NCI-H1694 treated with DMSO at 0.1 percent for 48 hours (cell line): ENCODE data around the gene ACTL10.

Source experiments
- DNase-seq: peaks from one replicate; lab custom pipeline; 2025; lab: John Stamatoyannopoulos, UW

ACTL10 gene

GRCh38 chr20:33664085-33664761 lies 2.5 kb upstream of the ACTL10 start:
- no peak for DNase-seq

DNA sequence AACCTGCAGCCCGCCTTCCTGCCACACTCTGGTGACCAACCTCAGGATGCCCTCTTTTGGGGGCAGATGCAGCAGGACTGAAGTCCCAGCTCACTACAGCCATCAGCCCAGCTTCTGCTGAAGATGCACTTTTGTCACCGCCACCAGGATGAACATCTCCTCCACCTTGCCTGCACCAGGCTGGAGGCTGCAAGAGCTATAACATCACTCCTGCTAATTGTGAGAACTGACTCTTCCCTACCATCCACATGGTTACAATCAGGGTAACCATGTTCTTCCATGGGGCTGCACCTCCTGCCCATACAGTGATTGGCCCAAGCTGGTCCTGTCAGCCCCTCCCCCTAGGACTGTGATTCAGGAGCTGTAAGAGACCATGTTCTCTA lies 2.0 kb upstream of the ACTL10 start:
- no peak for DNase-seq

- DNase-seq, result no peak
Observed at GRCh38 chr20:33667245-33667675, 517 bp downstream of the ACTL10 start.

- DNase-seq, result no peak
Observed at GRCh38 chr20:33667676-33668465, 1.1 kb downstream of the ACTL10 start.

GRCh38 chr20:33668466-33669155 lies 1.9 kb downstream of the ACTL10 start:
- no peak for DNase-seq

GRCh38 chr20:33669224-33669623 lies 2.5 kb downstream of the ACTL10 start:
- DNase-seq, result no peak

- DNase-seq, result no peak
Observed at GRCh38 chr20:33669873-33670640, 3.3 kb downstream of the ACTL10 start.

DNA sequence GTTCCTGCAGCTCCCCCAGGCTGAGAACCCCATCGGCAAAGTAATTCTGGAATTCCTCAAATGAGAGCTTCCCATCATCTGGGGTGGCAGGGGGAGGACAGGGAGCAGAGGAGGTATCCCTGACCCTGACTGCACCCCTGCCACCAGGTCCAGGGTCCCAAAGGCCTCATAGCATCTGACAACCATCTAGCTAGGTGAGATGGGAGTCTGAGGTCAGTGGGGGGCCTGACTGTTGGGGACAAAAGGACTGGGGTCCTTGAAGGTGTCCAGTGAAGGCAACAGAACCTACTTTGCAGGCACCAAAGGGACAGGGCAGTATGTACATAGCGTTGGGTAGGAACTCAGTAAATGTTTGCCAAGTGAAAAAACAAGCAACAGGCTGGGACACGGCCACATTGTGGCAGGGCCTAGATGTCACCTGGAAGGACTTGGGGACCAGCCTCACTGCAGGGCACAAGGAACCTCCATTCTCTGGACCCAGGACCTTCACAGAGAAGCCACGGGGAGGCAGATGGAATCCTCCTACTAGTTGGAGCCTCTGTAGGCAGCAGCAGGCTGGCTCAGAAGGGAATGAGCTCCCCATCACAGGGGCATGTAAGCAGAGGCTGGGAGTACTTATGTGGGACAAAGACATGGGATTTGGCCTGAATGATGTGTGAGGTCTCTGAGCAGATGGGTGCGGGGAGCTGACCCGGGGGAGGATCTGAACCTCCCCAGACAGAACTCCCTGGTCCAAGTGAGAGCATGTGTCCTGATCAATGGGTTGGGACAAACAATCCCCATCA lies 4.2 kb downstream of the ACTL10 start:
- no peak for DNase-seq

GRCh38 chr20:33671573-33672288 lies 5.0 kb downstream of the ACTL10 start:
- DNase-seq, result no peak

DNA sequence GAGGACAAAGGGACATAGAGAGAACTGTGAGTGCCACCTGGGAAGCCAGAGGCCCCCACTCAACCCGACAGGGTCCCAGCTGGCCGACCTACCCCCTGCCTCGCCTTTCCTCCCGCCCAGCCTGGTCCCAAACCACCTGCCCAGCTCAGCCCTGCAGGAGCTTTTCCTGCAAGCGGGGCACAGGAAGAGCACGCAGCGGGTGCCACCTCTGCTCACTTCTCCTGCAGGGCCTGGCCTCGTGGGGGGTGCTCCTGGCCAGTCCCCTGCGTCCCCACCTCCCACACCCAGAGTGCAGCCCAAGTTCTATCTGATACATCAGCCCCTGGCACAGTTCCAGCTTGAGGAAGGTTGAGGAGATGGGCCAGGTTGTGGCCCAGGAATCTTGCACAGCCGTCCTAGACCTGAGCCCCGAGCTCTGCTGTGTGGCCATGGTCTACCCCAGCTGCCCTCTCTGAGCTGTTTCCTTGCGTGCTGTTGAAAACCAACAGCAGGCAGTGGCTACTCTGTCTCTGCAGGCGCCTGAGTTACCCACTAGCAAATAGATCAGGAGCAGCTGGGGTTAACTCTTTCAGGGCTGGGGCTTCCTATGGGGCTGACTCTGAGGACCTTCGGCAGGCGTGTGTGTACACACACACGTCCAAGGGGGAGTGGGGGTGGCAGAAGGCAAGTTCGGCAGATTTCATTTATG lies 5.8 kb downstream of the ACTL10 start:
- peak; percentile 13 for DNase-seq

- DNase-seq, result no peak
Observed at GRCh38 chr20:33673114-33673409, 6.3 kb downstream of the ACTL10 start.

- DNase-seq, result no peak
Observed at GRCh38 chr20:33673410-33674293, 6.9 kb downstream of the ACTL10 start.

DNA sequence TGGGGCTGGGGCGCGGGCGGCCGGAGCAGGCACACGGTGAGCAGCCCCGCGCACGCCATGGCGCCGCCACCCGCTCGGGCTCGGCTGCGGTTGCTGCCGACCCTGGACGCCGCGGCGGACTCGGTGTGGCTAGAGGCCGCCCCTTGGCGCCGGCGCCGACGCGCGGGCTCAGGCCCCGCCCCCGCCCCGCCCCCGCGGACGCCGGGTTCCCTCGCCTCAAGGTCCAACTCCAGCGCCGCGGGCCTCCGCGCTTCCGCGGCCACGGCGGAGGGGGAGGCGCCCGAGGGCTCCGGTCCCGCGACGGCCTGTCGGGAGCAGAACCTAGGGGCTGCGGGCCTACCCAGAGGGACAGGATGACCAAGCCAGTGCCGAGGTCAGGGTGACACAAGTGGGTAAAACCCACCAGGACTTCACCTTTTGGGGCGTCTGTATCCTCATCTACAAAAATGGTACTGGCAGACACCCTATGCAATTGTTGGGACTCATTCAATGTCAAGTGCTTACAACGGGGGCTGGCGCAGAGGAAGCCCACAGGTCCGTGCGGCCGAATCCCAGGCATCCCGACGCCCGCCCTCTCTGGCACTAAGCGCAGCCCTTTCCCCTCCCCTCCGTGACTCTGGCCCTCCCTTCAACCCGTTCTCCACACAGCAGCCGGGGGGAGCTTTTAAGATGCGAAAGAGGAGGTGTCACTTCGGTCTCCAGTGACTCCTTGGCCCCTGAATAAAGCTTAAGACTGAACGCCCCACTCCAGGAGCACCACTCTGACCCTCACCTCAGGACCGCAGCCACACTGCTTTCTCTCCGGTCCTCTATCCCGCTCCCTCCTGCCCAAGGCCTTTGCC lies 7.8 kb downstream of the ACTL10 start, which contains the start of gene NECAB3:
Gene NECAB3 (minus strand): TSS at position 135 of the 842 bp plus-strand sequence. CDS start 76 bp downstream, at position 59.
- peak; percentile 9 for DNase-seq

DNA sequence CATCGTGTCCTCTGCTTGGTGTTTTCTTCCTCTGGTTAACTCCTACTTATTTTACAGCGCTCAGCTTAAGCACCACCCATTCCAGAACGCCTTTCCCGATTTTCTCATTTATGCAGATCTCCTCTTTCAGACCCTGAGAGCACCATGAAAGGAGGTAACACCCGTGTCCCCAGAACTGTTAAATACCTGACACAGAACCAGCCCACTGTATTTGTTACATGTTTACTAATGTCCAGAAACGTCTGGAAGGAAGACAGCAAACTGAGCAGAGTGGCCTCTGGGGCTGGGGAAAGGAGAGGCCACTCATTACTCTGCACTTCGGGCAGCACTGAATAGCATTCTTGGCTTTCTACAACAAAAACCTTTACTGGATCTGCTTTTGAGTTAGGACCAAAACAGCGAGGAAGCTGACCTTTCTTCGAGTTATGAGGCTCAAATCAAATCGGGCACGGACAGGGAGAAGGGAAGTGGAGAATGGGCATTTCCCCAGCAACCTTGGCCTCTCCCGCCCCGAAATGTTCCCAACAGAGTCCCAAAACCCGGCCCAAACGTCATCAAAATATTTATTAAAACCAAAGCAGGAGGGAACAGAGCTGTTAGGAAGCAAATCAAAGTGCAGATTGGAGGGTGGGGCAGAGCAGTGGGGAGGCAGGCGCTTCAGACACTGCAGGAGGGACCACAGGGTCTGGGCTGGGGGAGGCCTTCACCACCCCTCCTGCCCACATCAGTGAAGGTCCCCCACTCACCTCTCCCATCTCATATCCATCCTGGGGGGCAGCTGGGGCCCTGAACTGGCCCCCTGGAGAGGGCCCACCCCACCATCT lies 8.6 kb downstream of the ACTL10 start:
- no peak for DNase-seq

GRCh38 chr20:33676121-33676520 lies 9.4 kb downstream of the ACTL10 start:
- no peak for DNase-seq

DNA sequence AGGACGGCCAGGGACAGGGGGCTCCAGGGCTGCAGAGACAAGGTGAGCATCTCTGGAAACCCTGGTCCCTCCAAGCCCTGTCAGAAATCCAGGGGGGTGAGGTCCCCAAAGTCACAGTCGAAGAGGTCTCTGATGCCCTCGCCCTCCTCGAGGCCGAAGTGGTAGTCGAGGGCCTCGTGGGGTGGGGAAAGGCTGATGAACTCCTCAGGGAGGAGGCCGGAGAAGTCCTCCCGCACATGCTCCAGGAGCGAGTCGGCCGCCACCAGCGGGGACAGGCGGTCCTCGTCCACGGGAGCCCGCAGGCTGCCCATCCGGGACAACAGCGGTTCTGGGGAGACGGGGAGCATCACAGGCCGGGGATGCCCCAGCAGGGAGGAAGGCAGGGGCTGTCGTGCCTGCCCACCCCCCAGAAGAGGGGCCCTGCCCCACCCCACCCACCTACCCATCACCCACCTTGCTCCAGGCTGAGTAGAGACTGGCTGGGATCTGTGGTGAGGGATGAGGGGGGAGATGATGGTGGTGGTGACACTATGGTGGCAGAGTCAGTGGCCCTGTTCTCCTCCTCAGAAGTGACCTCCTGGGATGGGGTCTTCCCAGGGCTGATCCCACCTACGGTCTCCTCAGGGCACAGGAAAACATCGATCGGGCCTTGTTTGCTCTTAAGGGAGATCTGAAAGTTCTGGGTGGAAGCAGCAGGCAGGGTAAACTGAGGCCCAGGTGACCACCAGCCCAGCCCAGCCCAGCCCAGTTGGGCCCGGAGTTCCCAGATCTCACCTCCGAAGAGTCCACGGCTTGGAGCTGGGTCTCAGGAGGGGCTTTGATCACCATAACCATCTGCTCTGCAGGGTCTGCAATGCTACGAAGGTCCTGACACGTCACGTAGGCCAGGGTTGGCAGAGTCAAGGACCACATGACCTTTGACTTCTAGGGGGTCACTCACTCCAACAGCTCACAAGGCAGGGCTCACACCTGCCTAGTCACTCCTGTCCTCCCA lies 10.2 kb downstream of the ACTL10 start:
- DNase-seq, result no peak
